GM23338 (cell line): ENCODE results near the gene CCDC194. TPM values are rescaled to one million over a fixed set of nuclear protein-coding genes. Genes with fewer than 3 reads are reported as not detected.

Experiments used
- CREB1 ChIP-seq: fragments of 250-450 bp; sonication (Bioruptor Pico); IDR thresholded peaks from 2 replicates; pipeline ENCODE4 v1.5.0; 2020; ENCODE audit warnings: low read depth, mild to moderate bottlenecking, moderate library complexity
- CTCF ChIP-seq, 2 experiments: fragments of 200-600 bp in 1 of 2; sonication (generic) in 1 of 2; conservative IDR thresholded peaks; 2 replicates each; pipeline versions ENCODE4 v1.5.1 to v1.6.1; 2016 to 2017; ENCODE audit warnings: antibody characterized with exemption in 2 of 2, low read depth in 2 of 2, mild to moderate bottlenecking in 2 of 2, moderate library complexity in 1 of 2
- ETS1 ChIP-seq: IDR thresholded peaks from 2 replicates; pipeline ENCODE4 v1.6.1; 2016; ENCODE audit warnings: antibody characterized with exemption
- EZH2 ChIP-seq: fragments of 200-600 bp; sonication (generic); IDR thresholded peaks from one replicate; pipeline ENCODE4 v1.8.0; 2017; ENCODE audit warnings: antibody characterized with exemption, mild to moderate bottlenecking, low read depth; ENCODE audit not compliant: unreplicated experiment
- JUNB ChIP-seq: IDR thresholded peaks from one replicate; pipeline ENCODE4 v1.6.1; 2016; ENCODE audit warnings: antibody characterized with exemption; ENCODE audit not compliant: unreplicated experiment
- POLR2AphosphoS5 ChIP-seq: IDR thresholded peaks from 2 replicates; pipeline ENCODE4 v1.6.1; 2016; ENCODE audit warnings: antibody characterized with exemption, low read depth
- ZNF331 ChIP-seq: fragments of 250-450 bp; sonication (Bioruptor Pico); IDR thresholded peaks from 2 replicates; pipeline ENCODE4 v1.5.0; 2020; ENCODE audit warnings: low read depth, mild to moderate bottlenecking, moderate library complexity
- ZNF462 ChIP-seq: fragments of 250-450 bp; sonication (Bioruptor Pico); IDR thresholded peaks from 2 replicates; pipeline ENCODE4 v1.5.0; 2020; ENCODE audit warnings: mild to moderate bottlenecking, moderate library complexity
- polyA plus RNA-seq: library from polyadenylated mRNA; unstranded; fragments of >200 nt; fragmentation: Nextera tagmentation; extraction: Ambion mirVana; gene quantifications from 2 replicates; pipeline ENCODE4 v1.2.1, GENCODE V29; 2016
- total RNA-seq: library from RNA; depleted of rRNA; stranded (reverse); fragments of >200 nt; shearing (Covaris generic); gene quantifications from 2 replicates; pipeline ENCODE4 v1.2.3, GENCODE V29; 2014

The CCDC194 gene
- total and polyA plus RNA-seq, 2 experiments from 2014 or later = 0.49 TPM; not detected in 1

GRCh38 chr19:17357724-17358123, 36.3 kb downstream of the CCDC194 start (continued):
- TF ChIP-seq ZNF462 (CRISPR knock-in tag) = no peak
- no peak for TF ChIP-seq JUNB
- no peak for TF ChIP-seq CREB1
- TF ChIP-seq ETS1 = no peak
- no peak for TF ChIP-seq POLR2AphosphoS5
- no peak for TF ChIP-seq CTCF (conservative IDR thresholded peaks at IDR 0.05; ENCODE audit: low read depth in 2 of 2)
- no peak for TF ChIP-seq ZNF331
- no peak for TF ChIP-seq EZH2
